ENCODE measurements around the gene MRPS27.
A peak's percentile ranks its signal among the peaks of the same experiment; 100 is the strongest.

MRPS27 gene

GRCh38 chr5:72265032-72265877, 54.8 kb downstream of the MRPS27 start:
- no peak for DNase-seq

GRCh38 chr5:72256536-72256935, 63.5 kb downstream of the MRPS27 start:
- no peak for DNase-seq

DNA sequence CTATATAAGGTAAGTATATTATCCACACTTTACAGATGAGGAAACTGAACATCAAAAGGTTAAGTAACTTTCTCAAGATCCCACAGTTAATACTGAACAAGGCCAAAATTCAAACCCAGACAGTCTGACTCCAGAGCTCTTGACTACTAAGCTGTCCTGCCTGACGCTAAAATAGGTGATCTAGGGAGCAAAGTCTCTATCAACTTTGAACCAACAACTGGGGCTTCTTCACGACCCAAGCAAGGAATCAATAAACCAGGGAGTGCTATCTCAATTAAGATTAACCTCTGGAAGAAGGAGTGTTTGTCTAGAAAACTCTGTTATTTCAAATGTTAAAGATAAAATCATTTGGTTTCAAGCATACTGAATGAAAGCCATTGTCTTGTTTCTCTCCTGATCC, 64.4 kb downstream of the MRPS27 start:
- no peak for DNase-seq

DNA sequence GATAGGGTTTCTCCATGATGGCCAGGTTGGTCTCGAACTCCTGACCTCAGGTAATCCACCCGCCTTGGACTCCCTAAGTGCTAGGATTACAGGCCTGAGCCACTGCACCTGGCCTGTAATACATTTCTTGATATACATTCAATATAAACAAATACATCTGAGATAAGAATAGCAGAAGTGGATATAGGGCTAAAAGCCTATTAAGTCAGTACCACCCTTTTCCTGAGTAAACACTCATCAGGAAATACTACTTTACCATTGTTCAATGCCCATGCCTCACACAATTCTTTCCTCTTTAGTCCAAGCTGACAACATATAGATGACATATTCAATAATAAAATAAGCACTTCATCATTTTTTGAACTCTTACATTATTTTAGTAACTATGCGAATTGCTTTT, 64.8 kb downstream of the MRPS27 start:
- DNase-seq: no peak

DNA sequence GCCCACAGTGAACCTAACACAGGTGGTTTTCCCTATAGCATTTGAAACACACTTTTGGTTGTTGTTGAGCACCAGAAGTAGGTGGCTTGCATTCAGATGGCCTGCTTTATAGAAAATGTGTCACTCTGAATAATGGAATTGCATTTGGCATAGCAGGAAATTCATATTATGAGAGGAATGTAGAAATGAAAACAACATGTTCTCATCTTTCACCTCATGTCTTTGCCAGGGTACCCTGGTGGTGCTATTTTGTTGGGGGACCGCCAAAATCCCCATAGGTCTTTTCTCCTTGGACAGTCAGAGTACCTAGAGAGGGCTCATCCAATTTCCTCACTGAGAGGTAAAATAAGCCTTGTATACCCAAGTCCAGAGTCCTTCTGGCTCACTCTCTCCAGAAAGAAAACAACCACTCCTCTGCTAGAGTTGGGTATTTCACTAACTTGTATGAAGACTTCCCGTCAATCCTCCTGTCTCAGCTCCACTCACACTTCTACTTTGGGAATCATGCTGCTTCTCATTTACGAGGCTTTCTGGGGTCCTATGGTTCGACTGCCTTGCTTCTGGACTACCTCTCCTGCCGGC, 67.4 kb downstream of the MRPS27 start:
- DNase-seq: no peak

DNA sequence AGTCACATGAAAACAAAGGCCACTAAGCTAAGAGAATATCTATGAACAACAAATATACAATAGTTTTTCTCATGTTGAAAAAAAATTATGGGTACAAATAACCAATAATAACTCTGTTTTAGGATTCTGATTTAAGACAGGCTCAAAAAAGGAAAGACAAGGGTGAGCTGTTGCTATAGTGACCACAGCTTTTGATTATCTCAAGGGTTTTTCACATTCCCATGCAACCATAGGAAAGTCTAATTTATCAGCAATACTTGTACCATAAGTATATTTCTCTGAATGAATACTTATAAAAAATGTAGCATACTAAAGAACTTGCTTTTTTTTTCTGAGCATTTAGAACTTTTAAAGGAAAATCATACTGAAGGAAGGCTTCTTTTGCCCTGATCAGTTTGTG, 68.0 kb downstream of the MRPS27 start:
- no peak for DNase-seq

DNA sequence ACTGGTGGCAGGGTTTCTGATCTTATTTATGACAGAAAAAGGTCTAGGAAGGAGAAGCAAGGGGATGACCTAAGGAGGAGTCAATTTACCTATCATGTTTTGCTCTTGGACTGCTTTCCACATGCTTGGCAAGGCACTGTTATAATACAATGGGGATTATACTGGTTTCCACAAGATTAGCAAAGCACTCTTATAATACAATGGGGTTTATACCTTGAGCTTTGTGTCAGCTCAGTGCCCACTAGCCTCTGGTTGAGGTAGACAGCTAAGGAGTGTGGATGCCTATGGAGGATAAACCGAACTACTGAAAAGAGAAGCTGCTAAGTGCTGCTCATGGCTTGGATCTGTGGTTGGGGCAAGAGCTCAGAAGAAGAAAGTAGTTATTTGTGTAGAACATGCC, 68.7 kb downstream of the MRPS27 start:
- no peak for DNase-seq

DNA sequence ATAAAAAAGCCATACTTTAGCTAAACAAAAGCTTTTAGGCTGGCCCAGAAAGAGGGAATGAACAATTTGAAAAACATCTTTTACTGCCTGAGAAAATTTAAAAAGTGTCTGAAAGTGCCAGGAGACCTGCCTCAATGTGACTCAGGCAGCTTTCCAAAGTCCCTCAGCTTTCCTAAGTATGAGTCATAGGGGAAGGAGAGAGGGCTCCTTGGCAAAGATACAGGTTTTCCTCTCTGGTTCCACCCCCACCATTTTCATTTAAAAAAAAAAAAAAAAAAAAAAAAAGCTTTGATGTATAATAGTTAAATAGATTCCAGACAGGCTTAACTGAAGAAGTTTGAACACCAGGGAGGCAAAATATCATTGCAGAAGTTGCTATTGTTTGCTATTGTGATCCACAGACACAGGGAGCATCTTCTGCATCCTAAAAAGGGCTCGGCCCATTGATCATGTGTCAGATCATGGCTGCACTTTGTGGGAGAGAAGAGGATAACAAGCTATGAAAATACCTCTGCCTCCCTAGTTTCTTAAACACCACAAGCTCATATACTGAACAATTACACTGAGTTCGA, 71.5 kb downstream of the MRPS27 start:
- DNase-seq: peak in 17 of 58 donors; percentile 4 to 58 (median 22)

- no peak for DNase-seq
Observed at GRCh38 chr5:72246954-72247442, 73.0 kb downstream of the MRPS27 start.

GRCh38 chr5:72245951-72246532, 74.0 kb downstream of the MRPS27 start:
- no peak for DNase-seq

DNA sequence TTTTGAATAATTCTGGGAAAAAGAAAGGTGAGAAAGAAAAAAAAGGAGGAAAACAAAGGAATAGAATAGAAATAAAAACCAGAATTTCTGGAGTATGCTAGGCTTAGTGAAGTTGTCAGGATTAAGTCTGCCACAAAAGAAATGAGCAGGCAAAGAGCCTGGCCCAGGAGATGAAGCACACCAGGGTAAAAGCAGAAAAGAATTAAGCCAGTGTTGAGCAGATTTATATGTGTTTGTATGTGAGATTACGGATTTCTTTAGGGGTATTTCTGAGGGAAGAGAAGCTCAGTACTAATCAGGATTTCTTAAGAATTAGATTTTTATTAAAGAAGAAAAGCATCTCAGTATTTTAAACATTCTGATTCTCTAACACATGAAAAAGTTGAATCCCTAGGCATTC, 74.5 kb downstream of the MRPS27 start:
- DNase-seq: no peak

- peak in 24 of 58 donors; percentile 4 to 68 (median 26) for DNase-seq
Observed at GRCh38 chr5:72244862-72245371, 75.1 kb downstream of the MRPS27 start.

DNA sequence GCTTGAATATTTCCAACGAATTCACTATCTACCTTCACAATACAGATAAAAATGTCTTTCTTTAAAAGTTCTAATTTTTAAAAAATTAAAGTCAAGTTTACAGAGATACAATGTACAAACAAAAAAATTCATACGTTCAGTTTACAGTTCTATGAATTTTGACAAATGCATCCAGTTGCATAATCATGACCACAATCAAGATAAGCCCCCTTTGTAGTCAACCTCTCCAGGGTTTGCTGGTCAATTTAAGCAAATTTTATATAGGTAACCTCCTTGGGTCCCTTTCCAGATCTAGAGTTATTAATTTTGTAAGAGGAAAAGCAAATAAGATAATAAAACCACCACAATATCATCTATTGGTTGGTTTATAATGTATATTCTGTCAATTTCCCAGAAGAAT, 76.3 kb downstream of the MRPS27 start:
- no peak for DNase-seq

GRCh38 chr5:72242796-72243475, 77.1 kb downstream of the MRPS27 start:
- peak in 10 of 58 donors; percentile 3 to 29 (median 16) for DNase-seq

GRCh38 chr5:72241346-72242003, 78.6 kb downstream of the MRPS27 start:
- DNase-seq: peak in 45 of 58 donors; percentile 8 to 88 (median 42)

- DNase-seq: no peak
Observed at GRCh38 chr5:72238712-72239445, 81.2 kb downstream of the MRPS27 start.

GRCh38 chr5:72237879-72238278, 82.2 kb downstream of the MRPS27 start:
- no peak for DNase-seq

DNA sequence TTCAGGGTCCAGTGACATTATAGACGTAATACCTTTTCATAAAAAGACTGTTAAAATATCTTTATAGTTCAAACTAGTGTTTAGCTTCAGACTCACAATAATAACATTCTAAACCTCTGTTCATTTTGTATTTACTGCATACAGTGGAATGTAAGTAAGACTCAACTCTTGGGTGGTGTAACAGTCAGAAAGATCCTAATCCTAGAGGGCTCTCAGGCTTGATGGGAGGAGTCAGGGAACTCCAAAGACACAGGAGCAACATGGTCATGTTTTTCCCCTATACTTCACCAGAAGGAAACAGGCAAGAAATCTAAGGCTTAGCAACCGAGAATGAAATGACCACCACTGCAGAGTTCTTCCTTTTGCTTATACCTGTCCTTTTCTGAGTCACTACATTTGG, 82.6 kb downstream of the MRPS27 start:
- DNase-seq: no peak

DNA sequence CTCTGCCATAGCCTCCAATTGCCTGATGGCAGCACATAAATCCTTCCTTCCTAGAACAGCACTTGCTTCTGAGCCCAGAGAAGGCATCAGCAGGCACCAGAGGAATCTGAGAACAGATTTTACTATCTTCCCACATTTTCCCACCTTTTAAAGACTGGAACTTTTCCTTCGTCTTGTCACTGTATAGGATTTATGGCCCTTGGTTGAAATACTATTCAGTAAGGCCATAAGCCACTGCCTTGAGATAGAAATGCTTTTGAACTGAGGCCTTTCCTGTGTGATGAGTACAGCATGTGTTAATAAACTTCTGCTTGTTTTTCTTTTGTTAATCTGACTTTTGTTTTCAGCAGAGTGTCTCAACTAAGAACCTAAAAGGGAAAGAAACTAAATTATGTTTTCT, 84.3 kb downstream of the MRPS27 start:
- DNase-seq: no peak

GRCh38 chr5:72234868-72235267, 85.2 kb downstream of the MRPS27 start:
- DNase-seq: no peak

All from anterior cingulate cortex (tissue), 58 donors.